Measurements from ENCODE around the gene FZD7. TPM values are rescaled to one million over a fixed set of nuclear protein-coding genes. Genes with fewer than 3 reads are reported as not detected.

FZD7 gene
- total RNA-seq, 1 experiment from 2014 or later = 14.6 TPM

DNA sequence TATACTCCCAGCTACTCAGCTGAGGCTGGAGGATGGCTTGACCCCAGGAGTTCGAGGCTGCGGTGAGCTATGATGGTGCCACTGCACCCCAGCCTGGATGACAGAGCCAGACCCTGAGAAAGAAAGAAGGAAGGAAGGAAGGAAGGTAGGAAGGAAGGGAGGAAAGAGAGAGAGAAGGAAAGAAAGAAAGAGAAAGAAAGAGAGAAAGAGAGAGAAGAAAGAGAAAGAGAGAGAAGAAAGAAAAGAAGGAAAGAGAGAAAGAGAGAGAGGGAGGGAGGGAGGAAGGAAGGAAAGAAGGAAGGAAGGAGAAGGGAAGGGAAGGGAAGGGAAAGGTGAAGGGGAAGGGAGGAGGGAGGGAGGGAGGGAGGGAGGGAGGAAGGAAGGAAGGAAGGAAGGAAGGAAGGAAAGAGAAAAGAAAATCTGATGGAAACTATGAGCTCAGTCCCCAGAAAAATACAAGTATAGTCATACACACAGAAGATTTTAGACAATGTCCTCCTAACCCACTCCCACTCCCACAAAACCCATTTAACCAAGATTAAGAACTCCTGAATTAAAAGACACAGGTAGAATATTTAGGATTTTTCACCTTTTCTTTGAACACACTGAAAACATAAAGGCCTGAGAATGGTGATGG lies 15.6 kb downstream of the FZD7 start:
- no peaks in the 10 kb centered on the region for H3K4me1 ChIP-seq (ENCODE audit: control insufficient read depth in 1 of 2, insufficient read depth in 2 of 2, low read length in 2 of 2)
- no peak overlapping the region for H2AFZ ChIP-seq (ENCODE audit: low read depth, low read length, poor library complexity, severe bottlenecking)
- H3K79me2 ChIP-seq (ENCODE audit: insufficient read depth, low read length) = no peaks in the 10 kb centered on the region
- ChIA-PET RAD21 (ENCODE audit: low non-redundant PET in 1 of 2, low total read pairs in 2 of 2, uncharacterized antibody in 2 of 2, unreplicated experiment in 2 of 2) (no interaction called here), POLR2A (no interaction called here), CTCF (no interaction called here)
- H3K4me2 ChIP-seq (ENCODE audit: low read length) = no peak overlapping the region
- no peak overlapping the region for H3K27ac ChIP-seq (ENCODE audit: low read depth, low read length)
- no peaks in the 10 kb centered on the region for H3K9me3 ChIP-seq (ENCODE audit: control insufficient read depth in 1 of 2, insufficient read depth in 1 of 2, low read depth in 1 of 2, low read length in 2 of 2)
- BruUV-seq (replicated peaks) = no TSS peak
- no peak overlapping the region for H3K9ac ChIP-seq (ENCODE audit: low read length)
- H3K9me2 ChIP-seq (ENCODE audit: insufficient read depth) = no peaks in the 10 kb centered on the region
- TF ChIP-seq POLR2A (IDR thresholded peaks at IDR 0.05; ENCODE audit: borderline replicate concordance, extremely low read depth, insufficient read depth, insufficient read length) (no peak), POLR2AphosphoS5 (IDR thresholded peaks at IDR 0.05; ENCODE audit: low read depth, low read length) (no peak), EZH2 (IDR thresholded peaks at IDR 0.05) (no peak)
- DNase-seq (ENCODE audit: low read depth, low spot score) (no peak), ATAC-seq (no peak)
- no peaks in the 10 kb centered on the region for H4K20me1 ChIP-seq (ENCODE audit: insufficient read depth)
- intact Hi-C loops (cut with micrococcal nuclease) = no loop called here
- H3K4me3 ChIP-seq (replicated peaks in 1 of 2; ENCODE audit: low read depth in 1 of 2, low read length in 2 of 2) = no peak overlapping the region
- no peaks in the 10 kb centered on the region for H3K36me3 ChIP-seq (ENCODE audit: control insufficient read depth in 1 of 2, insufficient read depth in 2 of 2, low read length in 2 of 2)
- H3K27me3 ChIP-seq (ENCODE audit: insufficient read depth, low read length) = no peaks in the 10 kb centered on the region

DNA sequence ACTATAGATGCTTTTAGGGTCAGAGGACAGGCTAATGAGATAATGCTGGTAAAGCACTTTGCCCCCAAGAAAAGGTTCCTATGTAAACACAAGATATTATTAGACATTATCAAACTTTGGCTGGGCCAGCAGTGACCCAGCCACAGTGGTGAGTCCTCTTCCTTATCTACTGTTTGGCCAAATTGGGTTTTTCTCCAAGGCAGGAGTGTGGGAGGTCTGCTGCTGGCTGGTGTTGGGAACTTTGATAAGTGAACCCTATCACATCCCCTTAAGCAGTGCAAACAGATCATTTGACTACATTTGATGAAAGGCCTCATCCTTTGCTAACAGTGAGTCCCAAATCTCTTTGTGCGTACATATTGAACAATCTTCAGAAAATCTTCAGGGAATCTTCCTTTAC lies 16.2 kb downstream of the FZD7 start:
- intact Hi-C loops (cut with micrococcal nuclease) = loop anchor here (10.0 kb wide), 1 partner anchor 255 kb away; no protein-coding TSS in a partner anchor
- DNase-seq (ENCODE audit: low read depth, low spot score) = no peak

More for the DNA sequence above, 16.2 kb downstream of the FZD7 start:
- Histone ChIP-seq H3K9me2 (ENCODE audit: insufficient read depth) (no peaks in the 10 kb centered on the region), H3K4me2 (ENCODE audit: low read length) (no peak overlapping the region), H3K4me1 (ENCODE audit: control insufficient read depth in 1 of 2, insufficient read depth in 2 of 2, low read length in 2 of 2) (no peaks in the 10 kb centered on the region), H3K9ac (ENCODE audit: low read length) (no peak overlapping the region), H3K4me3 (replicated peaks in 1 of 2; ENCODE audit: low read depth in 1 of 2, low read length in 2 of 2) (no peak overlapping the region), H3K27me3 (ENCODE audit: insufficient read depth, low read length) (peaks cover 4% of the 10 kb centered on the region; the same call in 1 of the 2 replicates), H3K9me3 (ENCODE audit: control insufficient read depth in 1 of 2, insufficient read depth in 1 of 2, low read depth in 1 of 2, low read length in 2 of 2) (no peaks in the 10 kb centered on the region), H2AFZ (ENCODE audit: low read depth, low read length, poor library complexity, severe bottlenecking) (no peak overlapping the region), H3K27ac (ENCODE audit: low read depth, low read length) (no peak overlapping the region), H3K79me2 (ENCODE audit: insufficient read depth, low read length) (no peaks in the 10 kb centered on the region), H3K36me3 (ENCODE audit: control insufficient read depth in 1 of 2, insufficient read depth in 2 of 2, low read length in 2 of 2) (no peaks in the 10 kb centered on the region), H4K20me1 (ENCODE audit: insufficient read depth) (no peaks in the 10 kb centered on the region)
- BruUV-seq (replicated peaks) = no TSS peak
- CTCF ChIA-PET = no interaction called here
- POLR2A ChIA-PET = no interaction called here
- no peak for TF ChIP-seq EZH2phosphoT487 (IDR thresholded peaks at IDR 0.05; ENCODE audit: borderline replicate concordance)
- TF ChIP-seq TCF7L2 (IDR thresholded peaks at IDR 0.05; ENCODE audit: borderline replicate concordance, extremely low read depth, insufficient read depth, insufficient read length) = no peak
- no peak for TF ChIP-seq CEBPB (IDR thresholded peaks at IDR 0.05; ENCODE audit: low read depth)
- TF ChIP-seq ELF1 (IDR thresholded peaks at IDR 0.05; ENCODE audit: borderline replicate concordance, low read depth) = no peak
- no peak for TF ChIP-seq POLR2AphosphoS5 (IDR thresholded peaks at IDR 0.05; ENCODE audit: low read depth, low read length)
- TF ChIP-seq, protein P1, sequence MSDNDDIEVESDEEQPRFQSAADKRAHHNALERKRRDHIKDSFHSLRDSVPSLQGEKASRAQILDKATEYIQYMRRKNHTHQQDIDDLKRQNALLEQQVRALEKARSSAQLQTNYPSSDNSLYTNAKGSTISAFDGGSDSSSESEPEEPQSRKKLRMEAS (IDR thresholded peaks at IDR 0.05) = no peak
- TF ChIP-seq ZFX (IDR thresholded peaks at IDR 0.05) = no peak
- TF ChIP-seq EZH2 (IDR thresholded peaks at IDR 0.05) = no peak
- TF ChIP-seq, protein P2, sequence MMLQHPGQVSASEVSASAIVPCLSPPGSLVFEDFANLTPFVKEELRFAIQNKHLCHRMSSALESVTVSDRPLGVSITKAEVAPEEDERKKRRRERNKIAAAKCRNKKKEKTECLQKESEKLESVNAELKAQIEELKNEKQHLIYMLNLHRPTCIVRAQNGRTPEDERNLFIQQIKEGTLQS (IDR thresholded peaks at IDR 0.05) = no peak
- TF ChIP-seq, protein P3, sequence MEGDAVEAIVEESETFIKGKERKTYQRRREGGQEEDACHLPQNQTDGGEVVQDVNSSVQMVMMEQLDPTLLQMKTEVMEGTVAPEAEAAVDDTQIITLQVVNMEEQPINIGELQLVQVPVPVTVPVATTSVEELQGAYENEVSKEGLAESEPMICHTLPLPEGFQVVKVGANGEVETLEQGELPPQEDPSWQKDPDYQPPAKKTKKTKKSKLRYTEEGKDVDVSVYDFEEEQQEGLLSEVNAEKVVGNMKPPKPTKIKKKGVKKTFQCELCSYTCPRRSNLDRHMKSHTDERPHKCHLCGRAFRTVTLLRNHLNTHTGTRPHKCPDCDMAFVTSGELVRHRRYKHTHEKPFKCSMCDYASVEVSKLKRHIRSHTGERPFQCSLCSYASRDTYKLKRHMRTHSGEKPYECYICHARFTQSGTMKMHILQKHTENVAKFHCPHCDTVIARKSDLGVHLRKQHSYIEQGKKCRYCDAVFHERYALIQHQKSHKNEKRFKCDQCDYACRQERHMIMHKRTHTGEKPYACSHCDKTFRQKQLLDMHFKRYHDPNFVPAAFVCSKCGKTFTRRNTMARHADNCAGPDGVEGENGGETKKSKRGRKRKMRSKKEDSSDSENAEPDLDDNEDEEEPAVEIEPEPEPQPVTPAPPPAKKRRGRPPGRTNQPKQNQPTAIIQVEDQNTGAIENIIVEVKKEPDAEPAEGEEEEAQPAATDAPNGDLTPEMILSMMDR (IDR thresholded peaks at IDR 0.05 in 2 of 3, conservative IDR thresholded peaks at IDR 0.05 in 1 of 3; ENCODE audit: borderline replicate concordance in 1 of 3, insufficient read depth in 1 of 3, low read depth in 2 of 3, low read length in 2 of 3) = no peak
- RAD21 ChIA-PET (ENCODE audit: low non-redundant PET in 1 of 2, low total read pairs in 2 of 2, uncharacterized antibody in 2 of 2, unreplicated experiment in 2 of 2) = no interaction called here
- no peak for ATAC-seq

Measured in HCT116 (cell line).